HG03565 (cell line): Measurements from ENCODE around the gene ADGRL3.
"Not testable (repeated sequence)": the region's sequence is repeated elsewhere in the genome, so short reads cannot be mapped to it uniquely, and the experiment has no call there.

Experiments
- ATAC-seq: cut with Tn5 transposase; IDR thresholded peaks from one replicate; pipeline ENCODE4 v1.9.1; 2021; ENCODE audit warnings: mild to moderate bottlenecking, moderate library complexity; ENCODE audit not compliant: unreplicated experiment

The ADGRL3 gene

DNA sequence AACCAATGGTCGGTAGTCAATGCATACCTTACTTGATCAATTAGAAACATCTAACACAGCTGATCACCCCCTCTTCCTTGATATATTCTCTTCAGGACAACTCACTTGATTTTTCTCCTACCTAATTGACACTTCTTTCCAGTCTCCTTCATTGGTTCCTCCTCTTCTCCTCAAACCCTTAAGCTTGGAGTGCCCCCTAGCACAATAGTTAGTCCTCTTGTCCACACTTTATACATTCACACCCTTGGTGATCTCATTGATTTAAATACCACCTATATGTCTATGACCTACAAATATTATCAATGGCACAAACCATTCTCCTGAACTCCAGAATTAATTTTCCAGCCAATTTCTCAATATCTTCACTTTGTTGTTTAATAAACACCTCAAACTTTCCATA is 724.0 kb downstream of the ADGRL3 start:
- no peak for ATAC-seq

DNA sequence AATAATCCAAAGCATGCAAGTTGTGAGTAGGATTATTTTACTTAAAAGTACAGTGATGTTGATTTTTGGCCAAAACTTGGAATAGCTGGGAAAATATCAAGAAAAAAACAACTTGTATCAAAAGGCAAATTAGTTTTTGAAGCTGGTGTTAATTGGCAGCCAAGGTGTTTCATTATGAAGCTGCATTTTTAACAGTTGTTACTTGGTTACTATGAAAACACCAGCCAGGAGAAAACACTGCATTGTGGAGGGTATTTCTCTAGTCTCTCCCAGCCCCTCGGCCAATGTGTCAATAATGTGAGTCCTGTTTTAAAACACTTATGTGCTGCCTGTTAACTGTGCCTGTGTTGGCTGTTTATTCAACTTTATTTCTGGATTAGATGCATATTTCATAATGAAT is 733.4 kb downstream of the ADGRL3 start:
- no peak for ATAC-seq

DNA sequence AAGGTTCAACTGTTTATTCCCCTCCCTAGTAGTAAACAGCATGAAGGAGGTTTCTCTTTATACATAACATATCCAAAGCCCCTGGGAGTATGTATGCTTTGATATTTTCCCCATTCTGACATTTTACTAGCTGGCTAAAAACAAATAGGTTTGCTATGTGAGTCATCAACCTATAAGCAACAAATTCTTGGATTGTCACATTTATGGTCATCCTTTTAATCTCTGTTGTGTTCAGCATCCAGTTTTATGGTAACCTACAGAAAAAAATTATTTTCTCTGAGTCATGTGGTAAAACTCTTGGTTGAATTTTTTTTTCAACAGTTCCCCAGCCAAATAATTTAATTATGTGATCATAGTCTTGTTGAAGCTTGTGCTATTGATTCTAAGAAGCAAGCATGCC is 734.1 kb downstream of the ADGRL3 start:
- no peak for ATAC-seq

DNA sequence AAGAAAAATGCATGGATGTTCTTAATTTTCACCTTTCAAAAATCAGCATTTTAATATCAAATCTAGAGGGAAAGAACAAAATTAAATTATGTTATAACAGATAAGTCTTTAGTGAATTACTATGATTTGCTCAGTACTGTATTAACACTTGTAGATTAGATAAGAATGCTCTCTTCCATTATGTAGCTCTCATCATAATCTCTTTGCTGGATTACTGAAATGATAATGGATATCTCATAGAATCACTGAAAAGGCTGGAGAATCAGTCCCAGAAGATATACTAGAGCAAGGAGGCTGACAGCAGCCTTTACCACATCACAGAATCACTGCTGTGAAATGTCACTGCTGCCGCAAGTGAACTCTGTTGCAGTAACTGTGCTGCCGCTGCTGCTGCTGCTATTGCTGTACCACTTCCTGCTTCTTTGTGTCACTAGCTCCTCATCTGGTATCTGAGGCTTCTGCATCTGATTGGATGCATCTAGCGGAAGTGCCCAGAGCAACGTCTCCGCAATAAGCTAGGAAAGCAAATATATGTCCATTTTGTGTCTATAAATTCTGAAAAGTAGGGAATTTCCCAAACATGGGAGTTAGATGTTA is 738.2 kb downstream of the ADGRL3 start:
- ATAC-seq, result no peak

DNA sequence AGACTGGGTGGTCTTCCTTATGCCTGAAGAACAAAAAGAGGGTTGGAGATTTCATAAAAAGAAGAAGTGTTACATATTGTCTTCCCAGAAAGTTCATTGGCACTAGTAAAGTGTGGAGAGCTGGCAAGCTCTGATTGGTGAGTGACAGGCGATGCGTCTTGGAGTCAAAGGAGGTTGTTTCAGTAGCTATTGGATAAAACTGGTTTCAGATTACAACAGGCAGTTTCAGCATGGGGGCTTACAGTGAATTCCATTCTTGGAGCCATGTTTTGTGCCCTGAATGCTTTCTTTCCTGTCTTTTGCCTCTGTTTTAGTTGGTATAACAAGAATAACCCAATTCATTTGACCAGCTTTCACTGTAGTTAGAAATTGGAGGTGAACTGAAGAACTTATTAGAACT is 750.5 kb downstream of the ADGRL3 start:
- ATAC-seq, result no peak

DNA sequence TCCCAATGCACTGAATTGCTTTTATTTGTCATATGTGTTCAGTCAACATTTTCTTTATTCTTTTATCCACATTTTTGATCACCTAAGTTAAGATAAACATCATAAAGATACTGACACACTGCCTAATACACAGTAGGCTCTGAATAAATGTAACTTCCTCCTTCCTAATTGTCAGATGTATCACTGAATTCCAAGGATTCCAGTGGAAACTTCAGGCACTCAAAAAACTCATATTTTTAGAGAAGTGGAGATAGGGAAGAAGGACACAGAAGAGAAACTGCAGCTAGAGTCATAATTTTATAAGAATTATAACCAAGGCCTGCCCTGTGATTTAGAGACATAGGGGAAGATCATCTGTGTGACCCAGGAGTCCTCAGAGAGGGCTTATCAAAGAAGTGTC is 753.3 kb downstream of the ADGRL3 start:
- ATAC-seq, result no peak

DNA sequence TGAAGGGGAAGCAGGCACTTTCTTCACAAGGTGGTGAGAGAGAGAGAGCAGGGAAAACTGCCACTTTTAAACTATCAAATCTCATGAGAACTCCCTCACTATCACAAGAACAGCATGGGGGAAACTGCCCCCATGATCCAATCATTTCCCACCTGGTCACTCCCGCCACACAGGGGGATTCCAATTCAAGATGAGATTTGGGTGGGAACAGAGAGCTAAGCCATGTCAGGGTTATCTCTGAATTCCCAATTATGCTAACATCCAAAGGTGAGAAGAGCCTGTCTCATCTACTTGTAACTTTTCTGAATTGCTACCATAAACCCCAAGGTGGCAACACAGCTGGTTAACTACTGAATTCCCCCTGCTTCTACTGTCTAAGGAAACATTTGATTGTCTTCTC is 758.5 kb downstream of the ADGRL3 start:
- ATAC-seq, result no peak

DNA sequence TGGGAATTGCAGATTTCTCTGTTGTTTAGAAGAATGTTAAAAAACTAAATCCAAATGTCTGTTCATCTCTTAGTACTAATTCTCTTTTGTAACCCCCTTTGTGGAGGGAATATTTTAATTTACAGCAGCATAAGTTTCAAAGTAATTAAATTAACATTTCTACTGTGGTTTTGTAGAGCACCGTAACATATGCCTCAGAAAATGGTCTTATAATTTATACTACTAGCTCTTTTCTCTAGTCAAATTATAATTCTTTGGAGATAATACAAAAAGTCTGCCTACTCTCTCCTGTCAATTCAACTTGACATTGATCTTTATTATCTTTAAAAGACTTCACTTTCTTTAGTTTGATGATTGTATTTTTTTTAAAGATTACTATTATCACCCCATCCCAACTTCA is 759.0 kb downstream of the ADGRL3 start:
- no peak for ATAC-seq

DNA sequence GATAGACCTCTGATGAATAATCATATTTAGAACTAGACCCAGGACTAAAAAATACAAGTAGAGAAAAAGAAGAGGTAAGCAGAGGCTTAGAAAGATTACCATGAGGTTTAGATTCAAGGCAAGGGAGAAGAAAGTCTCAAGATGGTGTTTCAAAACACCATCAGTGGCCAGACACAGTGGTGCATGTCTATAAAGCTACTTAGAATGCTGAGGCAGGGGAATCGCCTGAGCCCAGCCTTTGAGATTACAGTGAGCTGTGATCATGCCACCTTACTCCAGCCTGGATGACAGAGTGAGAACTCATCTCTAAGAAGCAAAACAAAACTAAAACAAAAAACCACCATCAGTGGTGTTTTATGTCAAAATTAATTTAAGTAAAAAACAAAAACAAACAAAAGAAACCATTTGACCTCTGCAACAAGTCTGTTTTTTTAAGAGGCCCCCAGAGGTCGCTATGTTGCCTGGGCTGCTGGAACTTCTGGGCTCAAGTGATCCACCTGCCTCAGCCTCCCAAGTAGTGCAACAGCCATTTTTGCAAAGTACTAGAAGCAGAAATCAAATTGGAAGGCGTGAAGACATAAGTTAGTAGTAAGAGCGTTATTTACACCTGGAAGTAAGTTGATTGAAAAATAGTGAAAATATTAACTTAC is 784.3 kb downstream of the ADGRL3 start:
- ATAC-seq, result no peak

DNA sequence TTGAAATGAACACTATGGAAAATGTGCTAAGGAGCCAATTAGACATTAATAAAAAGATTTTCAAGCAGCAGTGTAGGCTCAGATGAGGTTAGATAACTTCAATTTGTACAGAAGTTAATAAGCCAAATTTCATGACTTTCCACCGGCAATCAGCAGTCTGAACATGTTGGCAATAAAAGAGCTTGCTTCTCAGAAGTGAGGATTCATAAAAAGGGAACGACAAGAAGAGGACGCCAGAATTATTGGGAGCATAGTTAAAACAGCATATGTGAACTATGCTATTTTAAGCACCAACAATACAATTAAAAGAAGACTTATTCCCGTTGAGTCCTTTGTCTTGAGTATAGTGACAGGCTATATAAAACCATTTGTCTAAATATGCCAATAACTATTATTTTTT is 785.3 kb downstream of the ADGRL3 start:
- ATAC-seq, result no peak

DNA sequence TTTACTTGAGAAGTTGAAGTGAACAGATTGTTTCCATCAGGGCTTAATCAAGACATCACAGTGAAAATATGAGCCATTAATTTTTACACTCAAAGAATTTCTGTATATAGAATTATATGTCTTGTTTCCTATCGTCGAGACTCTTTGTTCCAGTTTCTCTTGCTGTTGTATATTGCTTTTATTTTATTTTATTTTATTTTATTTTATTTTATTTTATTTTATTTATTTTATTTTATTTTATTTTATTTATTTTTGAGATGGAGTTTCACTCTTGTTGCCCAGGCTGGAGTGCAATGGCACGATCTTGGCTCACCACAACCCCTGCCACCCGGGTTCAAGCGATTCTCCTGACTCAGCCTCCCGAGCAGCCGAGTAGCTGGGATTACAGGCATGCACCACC is 786.8 kb downstream of the ADGRL3 start:
- not testable (repeated sequence) for ATAC-seq

DNA sequence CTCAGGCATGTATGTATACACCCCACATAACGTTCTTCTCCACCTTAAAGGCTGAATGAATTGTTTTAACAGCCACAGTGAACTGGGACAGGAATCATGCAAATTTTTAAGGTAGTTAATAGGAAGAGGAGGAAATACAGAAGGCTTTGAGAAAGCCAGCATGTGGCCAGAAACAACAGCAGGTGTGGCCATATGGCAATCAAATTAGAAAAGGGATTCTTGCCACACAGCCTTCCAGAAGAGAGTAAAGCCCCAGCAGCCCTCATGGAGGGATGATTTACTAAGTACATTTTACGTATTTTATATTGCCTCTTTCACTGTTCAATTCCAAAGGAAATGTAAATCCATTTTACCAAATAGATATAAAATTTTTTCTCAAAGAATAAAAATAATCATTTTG is 792.2 kb downstream of the ADGRL3 start:
- no peak for ATAC-seq

DNA sequence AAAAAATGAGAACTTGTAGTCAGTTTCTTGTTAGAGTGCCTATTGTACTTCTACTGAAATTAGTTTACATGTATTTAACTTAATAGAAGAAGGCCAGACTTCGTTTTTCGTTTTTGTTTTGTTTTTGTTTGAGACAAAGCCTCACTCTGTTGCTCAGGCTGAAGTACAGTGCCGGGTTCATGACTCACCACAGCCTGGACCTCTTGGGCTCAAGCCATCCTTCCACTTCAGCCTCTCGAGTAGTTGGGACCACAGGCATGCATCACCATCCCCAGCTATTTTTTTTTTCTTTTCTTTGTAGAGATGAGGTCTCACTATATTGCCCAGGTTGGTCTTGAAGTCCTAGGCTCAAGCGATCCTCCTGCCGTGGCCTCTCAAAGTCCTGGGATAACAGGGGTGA is 793.9 kb downstream of the ADGRL3 start:
- ATAC-seq, result no peak

DNA sequence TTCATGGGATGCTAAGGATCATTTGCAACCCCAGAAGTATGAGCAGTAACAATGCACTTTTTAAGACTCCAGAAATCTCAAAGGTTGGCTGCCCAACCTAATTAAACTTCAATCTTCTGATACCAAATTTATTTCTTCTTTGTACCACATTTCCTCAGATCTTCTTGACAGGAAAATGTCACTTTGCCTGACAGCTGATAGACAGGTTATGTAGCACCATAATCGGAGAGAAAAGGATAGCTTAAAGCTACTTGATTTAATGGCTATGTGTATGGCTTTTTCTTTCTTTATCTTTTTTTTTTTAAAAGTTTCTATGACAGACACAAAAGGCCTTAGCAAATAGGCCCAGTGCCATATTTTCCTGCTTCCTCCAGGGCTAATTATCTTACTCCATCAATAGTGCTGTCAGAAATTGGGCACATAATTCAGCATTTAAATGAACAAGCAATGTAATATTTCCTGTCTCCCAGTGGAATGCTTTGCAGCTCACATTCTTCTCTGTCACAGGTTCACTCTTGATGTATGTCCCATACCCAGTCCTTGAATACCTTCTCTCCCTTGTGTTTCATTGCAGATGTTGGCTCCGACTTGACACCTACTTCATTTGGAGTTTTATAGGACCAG is 795.7 kb downstream of the ADGRL3 start:
- no peak for ATAC-seq

DNA sequence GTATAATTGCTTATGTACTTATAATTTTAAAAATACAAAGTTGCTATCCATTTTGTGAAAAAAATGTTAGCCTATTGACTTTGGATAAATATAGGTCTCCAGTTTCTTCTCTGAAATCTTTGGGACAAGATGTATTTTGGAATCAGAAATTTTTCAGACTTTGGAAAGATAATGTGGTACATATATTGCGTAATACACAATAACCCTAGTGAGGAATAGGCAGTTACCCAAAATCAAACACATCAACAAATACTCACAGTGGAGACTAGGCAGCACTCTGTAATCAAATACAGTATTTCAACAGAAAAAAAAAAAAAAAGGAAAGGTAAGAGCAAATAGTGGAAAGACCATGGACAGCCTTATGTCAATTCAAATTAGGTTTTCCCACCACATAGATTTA is 796.8 kb downstream of the ADGRL3 start:
- no peak for ATAC-seq

DNA sequence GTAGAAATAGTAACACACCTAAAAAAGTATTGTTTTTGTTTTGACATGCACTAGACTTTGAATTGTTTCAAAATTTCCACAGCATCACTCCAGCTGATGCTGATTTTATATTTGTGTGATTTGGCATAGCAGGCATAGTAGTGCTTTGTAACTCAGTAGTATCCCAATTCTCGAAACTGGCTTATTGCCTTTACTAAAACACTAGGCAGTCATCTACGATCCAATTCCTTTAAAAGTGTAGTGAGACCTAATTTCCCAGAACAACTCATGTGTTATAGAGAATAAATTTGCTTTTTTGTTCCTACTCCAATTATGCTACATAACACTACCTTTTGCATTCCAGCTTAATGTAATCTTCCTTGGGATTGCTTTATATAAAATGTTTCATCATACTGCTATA is 797.7 kb downstream of the ADGRL3 start:
- no peak for ATAC-seq

DNA sequence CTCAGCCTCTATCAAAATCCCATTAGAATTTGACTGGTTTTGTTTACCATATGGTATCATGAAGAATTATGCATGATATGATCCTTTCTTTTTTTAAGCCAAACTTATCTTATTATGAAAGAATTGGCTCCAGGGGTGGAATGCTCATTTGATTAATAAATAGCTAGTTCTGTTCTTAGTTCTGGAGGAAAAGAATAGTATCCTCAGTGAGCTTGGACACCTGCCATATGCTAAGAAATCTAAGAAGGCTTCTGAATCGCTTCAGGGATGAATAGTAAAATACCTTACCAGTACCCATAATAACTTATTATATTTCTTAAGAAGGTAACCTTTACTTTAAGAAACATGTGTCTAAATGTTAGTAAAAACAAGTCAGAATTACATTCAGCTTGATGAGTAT is 803.6 kb downstream of the ADGRL3 start:
- ATAC-seq, result no peak

DNA sequence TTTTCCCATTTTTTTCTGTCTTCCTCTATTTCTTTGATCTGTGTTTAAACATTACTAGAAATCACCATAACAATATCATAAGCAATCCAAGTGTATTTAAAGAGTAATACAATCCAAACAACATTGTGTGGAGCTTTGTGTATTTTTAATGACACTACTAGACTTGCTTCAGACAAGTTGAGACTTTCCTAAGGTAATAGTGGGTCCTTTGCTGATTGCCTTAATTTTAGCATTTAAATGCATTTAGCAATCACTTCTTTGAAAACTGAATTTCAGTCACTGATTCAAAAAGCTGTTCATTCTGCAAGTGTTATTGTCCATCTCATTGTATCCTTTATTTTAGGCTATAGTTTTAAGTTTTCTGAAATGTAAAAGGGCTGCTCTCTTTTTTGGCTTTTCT is 804.8 kb downstream of the ADGRL3 start:
- ATAC-seq, result no peak

DNA sequence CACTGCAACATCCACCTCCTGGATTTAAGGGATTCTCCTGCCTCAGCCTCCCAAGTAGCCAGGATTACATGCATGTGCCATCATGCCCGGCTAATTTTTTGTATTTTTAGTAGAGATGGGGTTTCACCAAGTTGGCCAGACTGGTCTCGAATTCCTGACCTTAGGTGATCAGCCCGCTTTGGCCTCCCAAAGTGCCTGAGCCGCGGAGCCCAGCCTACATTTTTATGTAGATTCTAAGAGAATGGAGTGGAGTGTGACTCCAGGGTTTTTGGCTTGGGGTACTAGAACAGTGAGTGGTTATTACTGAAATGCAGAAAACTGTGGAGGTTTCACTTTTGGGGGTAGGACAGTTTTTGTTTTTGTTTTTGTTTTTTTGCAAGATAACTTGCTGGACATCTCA is 806.0 kb downstream of the ADGRL3 start:
- no peak for ATAC-seq

DNA sequence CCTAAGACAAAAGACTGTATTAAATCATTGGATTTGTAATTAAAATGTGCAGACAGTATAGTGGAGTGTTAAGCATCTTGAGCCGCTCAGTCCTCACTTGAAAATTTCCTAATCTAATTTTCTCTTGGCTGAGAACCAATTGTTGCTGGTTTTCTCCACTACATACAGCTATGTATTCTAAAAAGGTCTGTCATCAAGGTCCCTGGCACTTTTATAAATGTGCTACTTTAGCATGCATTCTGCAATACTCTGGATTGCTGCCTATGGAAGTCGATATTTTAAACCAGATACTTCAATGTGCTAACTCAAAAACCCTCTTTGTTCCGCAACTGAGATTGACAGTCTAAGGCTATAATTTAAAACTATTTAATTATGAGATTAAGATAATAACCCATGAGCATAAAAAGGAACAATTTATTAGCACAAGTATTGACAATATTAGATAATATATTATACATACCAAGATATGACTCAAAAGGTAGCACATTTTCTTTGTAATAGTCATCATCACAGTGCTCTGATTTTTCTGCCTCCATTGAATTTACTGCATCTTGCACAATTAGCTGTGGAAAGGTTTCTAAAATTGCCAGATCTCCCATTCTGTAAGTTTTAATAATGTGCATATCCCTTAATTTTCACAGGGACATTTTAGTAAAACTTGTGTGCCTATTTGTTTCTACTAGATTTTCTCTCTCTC is 815.1 kb downstream of the ADGRL3 start:
- ATAC-seq, result no peak

DNA sequence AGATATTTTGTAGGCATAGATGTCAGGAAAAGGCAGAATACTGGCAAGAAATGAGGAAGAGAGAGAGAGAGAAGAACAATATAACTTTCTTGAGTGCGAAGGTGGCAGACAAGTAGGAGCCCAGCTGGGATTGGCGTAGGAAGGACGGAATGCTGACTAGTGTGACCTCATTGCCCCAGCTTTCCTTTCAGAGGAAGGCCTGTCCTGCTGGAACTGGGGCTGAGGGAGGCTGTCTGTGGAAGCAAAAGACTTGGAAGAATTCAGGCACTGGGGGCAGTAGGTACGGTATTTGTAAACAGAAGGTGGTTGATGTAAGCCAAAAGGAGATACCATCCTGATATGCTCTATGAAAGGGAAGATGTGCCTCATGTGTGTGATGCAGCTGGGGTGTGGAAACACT is 818.4 kb downstream of the ADGRL3 start:
- no peak for ATAC-seq

DNA sequence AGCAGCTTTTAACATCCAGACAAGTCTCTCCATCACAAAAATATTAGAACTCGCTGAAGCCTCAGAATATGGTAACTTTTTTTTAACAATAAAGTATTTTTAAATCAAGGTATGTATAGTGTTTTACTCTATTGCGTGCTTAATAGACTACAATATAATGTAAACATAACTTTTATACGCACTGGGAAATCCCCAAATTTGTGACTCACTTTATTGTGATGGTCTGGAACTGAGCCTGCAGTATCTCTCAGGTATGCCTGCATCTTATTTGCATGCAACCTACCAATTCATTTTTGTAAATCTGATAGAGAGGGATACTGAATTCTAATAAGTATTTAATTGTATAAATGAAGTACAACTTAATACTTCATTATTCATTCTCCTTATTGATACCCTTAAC is 823.5 kb downstream of the ADGRL3 start:
- ATAC-seq, result no peak
